ENCODE measurements around the gene ACACB. TPM values are rescaled to one million over a fixed set of nuclear protein-coding genes. Genes with fewer than 3 reads are reported as not detected.

Gene ACACB
- total RNA-seq, 1 donor from 2014 or later, result 17.6 TPM

DNA sequence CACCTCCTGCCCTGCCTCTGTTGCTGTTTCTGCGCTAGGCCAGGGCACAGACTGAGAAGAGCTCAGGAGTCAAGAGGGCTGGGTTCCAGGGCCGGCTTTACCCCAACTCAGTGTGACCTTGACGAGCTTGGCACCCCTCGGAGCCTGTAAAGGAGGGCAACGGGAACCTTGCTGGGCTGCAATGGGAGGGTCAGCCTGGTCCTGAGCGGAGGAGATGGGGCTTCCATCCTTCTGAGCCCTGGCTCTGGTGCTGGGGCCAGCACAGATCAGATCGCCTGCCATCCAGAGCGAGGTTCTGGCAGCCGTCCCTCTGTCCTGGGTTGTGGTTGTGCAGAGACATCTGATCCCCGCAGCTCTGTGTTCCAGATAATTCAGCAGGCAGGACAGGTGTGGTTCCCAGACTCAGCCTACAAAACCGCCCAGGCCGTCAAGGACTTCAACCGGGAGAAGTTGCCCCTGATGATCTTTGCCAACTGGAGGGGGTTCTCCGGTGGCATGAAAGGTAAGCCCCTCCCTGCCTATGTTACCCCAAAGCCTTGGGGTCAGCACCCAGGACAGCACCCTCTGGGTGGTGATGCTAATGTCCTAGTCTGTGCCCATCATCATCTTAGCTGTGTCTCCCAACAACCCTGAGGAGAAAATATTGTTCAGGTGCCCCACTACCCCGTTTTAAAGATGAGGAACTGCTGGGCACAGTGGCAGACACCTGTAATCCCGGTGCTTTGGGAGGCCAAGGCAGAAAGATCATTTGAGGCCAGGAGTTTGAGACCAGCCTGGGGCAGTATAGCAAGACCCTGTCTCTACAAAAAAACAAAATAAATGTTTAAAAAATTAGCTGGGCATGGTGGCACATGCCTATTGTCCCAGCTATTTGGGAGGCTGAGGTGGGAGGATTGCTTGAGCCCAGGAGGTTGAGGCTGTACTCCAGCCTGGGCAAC lies 142.5 kb downstream of the ACACB start:
- peak; percentile 16 for DNase-seq

DNA sequence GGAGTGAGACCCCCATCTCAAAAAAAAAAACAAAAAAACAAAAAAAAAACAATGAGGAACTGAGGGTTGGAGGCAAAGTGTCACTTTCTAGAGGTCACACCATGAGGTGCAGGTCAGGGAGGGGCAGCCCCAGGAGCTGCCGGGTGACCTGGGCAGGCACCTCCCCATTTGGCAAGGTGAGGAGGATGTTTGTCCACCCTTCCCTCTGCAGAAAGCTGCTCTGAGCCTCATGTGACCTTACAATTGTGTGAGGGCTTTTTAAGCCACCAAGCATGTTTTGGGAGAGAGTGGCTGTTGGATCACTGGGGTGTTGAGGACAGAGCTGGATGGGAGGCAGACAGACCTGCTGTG lies 143.1 kb downstream of the ACACB start:
- DNase-seq, result no peak

DNA sequence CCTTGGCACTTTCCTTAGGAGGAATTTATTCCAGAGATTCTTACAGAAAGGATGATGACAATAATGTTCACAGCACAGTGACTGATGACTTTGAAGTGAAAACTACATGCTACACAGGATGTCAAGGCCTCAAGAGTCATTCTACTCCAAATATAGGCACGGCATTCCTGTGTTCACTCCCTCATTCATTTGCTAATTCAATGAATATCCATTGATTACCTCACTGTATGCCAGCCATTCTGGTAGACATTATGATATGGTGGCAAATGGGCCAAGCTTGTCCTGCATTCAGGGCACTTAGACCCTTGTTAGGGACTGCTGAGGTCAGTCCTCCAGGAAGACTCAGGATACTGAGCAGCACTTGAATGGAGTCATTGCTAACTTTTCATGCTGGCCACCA lies 144.7 kb downstream of the ACACB start:
- DNase-seq, result no peak

- DNase-seq, result no peak
These were observed 145.6 kb downstream of the ACACB start for GRCh38 chr12:109261939-109262338.

DNA sequence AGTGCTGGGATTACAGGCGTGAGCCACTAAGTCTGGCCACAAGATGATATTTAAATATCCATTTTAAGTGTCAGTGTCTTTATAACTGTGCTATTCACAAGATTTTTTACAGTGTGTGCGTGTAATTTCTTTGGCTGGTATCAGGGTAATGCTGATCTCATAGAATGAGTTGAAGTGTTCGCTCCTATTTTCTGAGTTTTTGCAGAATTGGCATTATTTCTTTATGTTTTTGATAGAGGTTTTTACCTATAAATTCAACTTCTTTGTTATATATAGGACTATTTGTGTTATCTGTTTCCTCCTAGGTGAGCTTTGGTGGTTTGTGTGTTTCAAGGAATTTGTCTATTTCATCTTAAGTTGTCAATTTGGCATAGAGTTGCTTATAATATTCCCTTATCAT lies 147.1 kb downstream of the ACACB start:
- DNase-seq, result no peak

GRCh38 chr12:109264095-109264942 lies 147.9 kb downstream of the ACACB start:
- DNase-seq, result peak; percentile 88

GRCh38 chr12:109264943-109265650 lies 148.7 kb downstream of the ACACB start:
- no peak for DNase-seq

- DNase-seq, result no peak
These were observed 149.9 kb downstream of the ACACB start for GRCh38 chr12:109266106-109266879.

DNA sequence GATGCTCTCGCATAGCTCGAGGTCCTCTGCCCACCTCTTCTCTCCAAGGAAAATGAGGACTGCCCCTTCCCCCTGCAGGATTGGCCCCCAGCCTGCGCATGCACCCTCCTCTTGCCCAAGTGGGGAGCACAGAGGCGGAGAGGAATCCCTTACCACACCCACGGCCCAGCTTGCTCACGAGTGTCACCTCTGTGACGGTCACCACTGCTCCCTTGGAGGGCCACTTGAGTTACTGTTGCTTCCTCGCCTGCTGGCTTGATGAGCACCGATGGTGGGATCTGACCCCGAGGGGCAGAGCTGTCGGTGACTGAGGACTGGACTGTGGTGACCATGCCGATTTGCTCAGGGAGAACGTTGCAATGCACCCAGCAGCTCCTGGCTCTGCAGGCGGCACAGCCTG lies 151.0 kb downstream of the ACACB start:
- no peak for DNase-seq

GRCh38 chr12:109268896-109269295 lies 152.5 kb downstream of the ACACB start:
- DNase-seq, result no peak

- no peak for DNase-seq
These were observed 153.0 kb downstream of the ACACB start for GRCh38 chr12:109269428-109269827.

DNA sequence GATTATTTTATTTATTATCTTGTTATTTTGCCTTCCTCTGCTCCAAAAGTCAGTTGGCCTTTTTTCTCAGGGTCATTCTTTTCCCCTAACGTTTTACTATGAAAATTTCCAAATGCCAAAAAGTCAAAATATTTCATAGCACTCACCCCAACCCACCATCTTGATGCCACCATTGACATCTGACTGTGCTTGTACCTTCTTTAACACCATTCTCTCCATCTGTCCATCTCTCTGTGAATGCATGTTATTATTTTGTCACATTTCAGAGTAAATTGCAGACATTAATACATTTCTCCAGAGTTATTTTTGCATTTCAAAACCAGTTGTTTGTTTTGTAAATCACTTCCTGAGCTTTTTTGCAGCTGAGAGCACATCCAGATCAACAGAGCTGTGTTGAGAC lies 154.1 kb downstream of the ACACB start:
- DNase-seq, result no peak

GRCh38 chr12:109271418-109271817 lies 155.0 kb downstream of the ACACB start:
- DNase-seq, result no peak

- no peak for DNase-seq
These were observed 157.0 kb downstream of the ACACB start for GRCh38 chr12:109273354-109273753.

DNA sequence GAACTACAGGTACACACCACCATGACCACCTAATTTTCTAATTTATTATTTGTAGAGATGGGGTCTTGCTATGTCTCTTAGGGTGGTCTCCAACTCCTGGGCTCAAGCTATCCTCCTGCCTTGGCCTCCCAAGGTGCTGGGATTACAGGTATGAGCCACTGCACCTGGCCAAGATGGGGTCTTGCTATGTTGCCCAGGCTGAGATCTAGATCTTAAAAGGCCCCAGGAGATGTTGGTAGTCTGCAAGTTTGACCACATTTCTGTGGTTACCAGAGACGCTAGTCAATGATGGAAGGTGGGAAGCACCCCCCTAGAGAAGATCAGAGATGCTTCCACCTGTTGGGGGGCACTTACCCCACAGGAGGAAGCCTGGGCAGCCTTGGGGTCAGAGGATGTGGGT lies 158.0 kb downstream of the ACACB start:
- no peak for DNase-seq

GRCh38 chr12:109275173-109275572 lies 158.8 kb downstream of the ACACB start:
- no peak for DNase-seq

DNA sequence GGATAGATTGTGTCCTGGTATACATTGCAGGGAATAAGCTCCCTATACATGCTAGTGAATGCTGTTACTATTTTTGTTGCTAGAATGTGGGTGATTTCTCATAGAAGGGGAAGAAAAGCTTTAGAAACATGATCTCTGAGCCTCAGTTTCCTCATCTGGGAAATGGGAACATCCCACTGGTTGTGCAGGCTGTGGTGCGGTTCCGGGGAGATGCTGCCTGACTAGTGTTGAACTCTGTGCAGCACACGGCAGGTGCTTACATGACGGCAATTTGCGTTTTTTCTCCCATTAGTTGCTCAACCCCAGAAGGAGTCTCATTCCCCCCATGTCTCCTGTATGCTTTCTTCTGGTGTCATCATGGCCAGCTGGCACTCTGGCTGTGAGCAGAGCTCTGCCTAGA lies 159.8 kb downstream of the ACACB start:
- DNase-seq, result no peak

DNA sequence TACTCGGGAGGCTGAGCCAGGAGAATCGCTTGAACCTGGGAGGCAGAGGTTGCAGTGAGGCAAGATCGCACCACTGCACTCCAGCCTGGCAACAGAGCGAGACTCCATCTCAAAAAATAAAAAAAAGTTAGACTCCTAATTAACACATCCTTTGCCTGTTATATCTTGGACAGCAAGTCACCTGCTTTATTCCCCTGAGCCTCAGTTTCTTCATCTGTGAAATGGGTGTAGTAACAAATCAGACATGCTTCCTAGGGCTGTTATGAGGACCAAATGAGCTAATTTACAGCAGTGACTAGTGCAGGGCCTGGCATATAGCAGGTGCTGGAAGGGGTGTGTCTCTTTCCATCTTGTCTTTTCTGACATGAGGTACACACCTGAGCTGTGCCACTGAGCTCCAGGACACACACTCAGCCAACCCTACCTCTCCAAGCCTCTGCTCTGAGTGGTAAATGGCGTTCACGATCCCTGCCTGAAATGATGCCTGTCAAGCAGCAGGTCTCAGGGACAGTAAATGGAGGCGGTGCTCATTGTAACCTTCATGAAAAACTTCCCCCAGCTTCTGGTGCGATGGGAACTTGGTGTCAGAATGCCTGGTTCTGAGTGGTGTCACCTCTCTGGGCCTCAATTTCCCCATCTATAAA lies 161.0 kb downstream of the ACACB start:
- no peak for DNase-seq

DNA sequence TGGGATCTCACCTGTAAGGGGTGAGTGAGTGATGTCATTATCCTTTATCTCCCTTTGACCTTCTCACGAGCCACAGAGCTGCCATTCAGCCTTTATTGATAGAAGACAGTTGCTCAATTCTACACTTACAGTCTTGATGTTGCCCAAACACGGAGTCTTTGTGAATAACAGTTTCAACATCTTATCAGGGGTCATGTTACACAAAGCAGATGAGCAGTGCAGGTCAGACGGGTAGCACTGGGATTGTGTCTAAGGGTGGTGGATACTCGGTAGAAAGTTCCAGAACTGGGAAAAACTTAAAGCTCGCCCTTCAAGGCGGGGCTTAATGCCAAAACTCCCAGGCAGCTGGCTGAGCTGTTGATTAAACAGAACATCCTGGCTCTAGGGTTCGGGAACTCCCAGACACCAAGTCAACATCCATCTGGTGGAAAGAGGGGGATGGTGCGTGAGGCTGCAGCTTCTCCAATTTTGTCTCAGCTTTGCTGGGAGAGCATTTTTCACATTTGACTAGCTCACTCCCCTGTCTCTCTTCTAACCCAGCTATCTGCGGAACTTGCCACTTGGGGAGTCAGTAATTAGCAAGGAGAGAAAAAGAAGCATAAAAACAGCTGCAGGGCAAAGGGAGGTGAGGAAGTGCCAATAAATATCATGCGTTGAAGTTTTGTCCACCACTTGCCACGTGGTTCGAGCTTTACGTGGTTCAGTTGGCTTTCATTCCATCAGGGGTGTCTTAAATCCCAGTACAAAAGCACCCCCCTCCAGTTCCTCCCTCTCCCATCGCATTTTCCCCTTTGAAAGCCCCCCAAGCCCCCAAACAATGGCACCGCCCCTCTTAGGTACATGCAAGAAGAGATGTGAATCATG lies 161.7 kb downstream of the ACACB start:
- peak; percentile 88 for DNase-seq

- DNase-seq, result no peak
These were observed 162.5 kb downstream of the ACACB start for GRCh38 chr12:109278912-109279311.

Data from tongue (tissue), 2 donors.